Measurements from ENCODE around the gene SHOX. TPM values are rescaled to one million over a fixed set of nuclear protein-coding genes. Genes with fewer than 3 reads are reported as not detected.
"Not testable (repeated sequence)": the region's sequence is repeated elsewhere in the genome, so short reads cannot be mapped to it uniquely, and the experiment has no call there.

SHOX gene
- total RNA-seq, 1 donor from 2014 or later: not detected

DNA sequence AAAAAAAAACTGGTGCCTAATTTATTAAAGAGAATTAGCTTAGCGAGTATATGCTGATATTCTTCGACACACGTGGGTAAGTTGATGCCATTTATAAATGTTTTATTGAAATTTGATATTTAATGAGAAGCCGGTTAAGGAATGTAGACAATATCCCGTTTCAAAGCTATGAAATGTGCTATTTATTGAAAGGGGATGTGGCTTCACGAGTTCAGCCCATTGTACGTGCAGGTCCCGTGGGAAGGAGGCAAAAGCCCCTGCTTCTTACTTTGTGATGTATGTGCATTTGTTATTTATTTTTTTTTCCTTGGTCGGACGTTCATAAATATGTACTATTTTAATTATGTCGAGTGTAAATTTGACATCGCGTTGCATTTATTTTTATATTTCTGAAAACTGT lies 20.2 kb downstream of the SHOX start:
- no peaks in the 10 kb centered on the region for H3K9me3 ChIP-seq
- H3K27me3 ChIP-seq: no peaks in the 10 kb centered on the region
- intact Hi-C loops (cut with DNase I): no loop called here
- no peaks in the 10 kb centered on the region for H3K36me3 ChIP-seq
- no peak for DNase-seq (ENCODE audit: extremely low spot score in 2 of 2)
- H3K4me3 ChIP-seq: no peak overlapping the region
- no peak for TF ChIP-seq POLR2AphosphoS5 (IDR thresholded peaks at IDR 0.05; ENCODE audit: insufficient read depth in 1 of 2, low read depth in 1 of 2)
- TF ChIP-seq, protein P1, sequence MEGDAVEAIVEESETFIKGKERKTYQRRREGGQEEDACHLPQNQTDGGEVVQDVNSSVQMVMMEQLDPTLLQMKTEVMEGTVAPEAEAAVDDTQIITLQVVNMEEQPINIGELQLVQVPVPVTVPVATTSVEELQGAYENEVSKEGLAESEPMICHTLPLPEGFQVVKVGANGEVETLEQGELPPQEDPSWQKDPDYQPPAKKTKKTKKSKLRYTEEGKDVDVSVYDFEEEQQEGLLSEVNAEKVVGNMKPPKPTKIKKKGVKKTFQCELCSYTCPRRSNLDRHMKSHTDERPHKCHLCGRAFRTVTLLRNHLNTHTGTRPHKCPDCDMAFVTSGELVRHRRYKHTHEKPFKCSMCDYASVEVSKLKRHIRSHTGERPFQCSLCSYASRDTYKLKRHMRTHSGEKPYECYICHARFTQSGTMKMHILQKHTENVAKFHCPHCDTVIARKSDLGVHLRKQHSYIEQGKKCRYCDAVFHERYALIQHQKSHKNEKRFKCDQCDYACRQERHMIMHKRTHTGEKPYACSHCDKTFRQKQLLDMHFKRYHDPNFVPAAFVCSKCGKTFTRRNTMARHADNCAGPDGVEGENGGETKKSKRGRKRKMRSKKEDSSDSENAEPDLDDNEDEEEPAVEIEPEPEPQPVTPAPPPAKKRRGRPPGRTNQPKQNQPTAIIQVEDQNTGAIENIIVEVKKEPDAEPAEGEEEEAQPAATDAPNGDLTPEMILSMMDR (IDR thresholded peaks at IDR 0.05): no peak
- no peak for TF ChIP-seq POLR2A (IDR thresholded peaks at IDR 0.05)
- H3K4me1 ChIP-seq: no peaks in the 10 kb centered on the region
- no peak overlapping the region for H3K27ac ChIP-seq

DNA sequence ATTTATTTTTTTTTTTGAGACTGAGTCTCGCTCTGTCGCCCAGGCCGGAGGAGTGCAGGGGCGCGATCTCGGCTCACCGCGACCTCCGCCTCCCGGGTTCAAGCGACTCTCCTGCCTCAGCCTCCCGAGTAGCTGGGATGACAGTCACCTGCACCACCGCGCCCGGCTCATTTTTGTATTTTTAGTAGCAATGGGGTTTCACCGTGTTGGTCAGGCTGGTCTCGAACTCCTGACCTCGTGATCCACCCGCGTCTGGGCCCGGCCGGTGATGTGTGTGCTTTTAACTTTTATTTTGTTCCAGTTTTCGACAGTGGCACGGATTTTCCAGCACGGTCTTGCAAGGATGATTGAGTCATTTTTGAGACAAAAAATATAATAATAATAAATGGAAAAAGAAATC lies 21.3 kb downstream of the SHOX start:
- H3K4me3 ChIP-seq; H3K36me3 ChIP-seq; H3K27ac ChIP-seq; DNase-seq (ENCODE audit: extremely low spot score in 2 of 2); intact Hi-C loops (cut with DNase I); H3K9me3 ChIP-seq; H3K4me1 ChIP-seq; H3K27me3 ChIP-seq: not testable (repeated sequence)

DNA sequence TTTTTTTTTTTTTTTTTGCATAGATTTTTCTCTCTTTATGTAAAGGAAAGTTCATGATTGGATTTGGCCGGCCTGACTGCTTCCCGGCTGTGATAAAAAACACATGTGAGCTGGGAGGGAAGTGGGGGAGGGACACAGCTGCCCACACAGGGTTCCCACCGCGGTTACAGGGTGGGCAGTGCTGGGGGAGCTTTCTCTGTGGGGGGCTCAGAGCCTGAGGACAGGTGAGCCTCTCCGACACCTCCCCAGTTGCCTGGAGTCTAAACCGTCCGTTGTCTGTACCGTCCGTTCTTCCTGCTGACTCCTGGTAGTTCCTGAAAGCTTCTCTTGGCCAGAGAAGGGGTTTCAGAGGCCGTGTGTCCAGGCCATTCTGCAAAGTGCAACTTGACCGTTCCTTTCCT lies 21.8 kb downstream of the SHOX start:
- no peak for DNase-seq (ENCODE audit: extremely low spot score in 2 of 2)
- H3K4me1 ChIP-seq: no peaks in the 10 kb centered on the region
- no peaks in the 10 kb centered on the region for H3K9me3 ChIP-seq

DNA sequence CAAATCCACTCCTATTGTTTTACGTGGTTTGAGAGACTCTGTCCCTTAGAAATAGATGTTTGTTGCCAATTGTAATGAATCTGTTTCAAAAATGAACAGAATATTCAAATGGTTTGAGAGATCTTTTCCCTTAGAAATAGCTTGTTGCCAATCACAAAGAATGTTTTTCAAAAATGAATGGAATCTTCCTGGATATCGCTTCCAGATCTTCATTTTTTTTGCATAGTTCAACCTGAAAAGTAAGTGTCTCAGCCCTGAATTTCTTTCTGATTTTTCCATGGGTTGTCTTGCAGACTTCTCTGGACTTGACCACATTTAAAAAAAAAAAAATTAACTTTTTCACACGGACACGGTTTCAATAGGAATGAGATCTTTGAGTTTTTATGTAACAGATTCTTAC lies 22.7 kb downstream of the SHOX start:
- TF ChIP-seq, protein P1 (IDR thresholded peaks at IDR 0.05): no peak
- TF ChIP-seq POLR2AphosphoS5 (IDR thresholded peaks at IDR 0.05; ENCODE audit: insufficient read depth in 1 of 2, low read depth in 1 of 2) (no peak), POLR2A (IDR thresholded peaks at IDR 0.05) (no peak)
- intact Hi-C loops (cut with DNase I): no loop called here
- no peak overlapping the region for H3K4me3 ChIP-seq
- no peaks in the 10 kb centered on the region for H3K27me3 ChIP-seq
- no peaks in the 10 kb centered on the region for H3K36me3 ChIP-seq
- H3K27ac ChIP-seq: no peak overlapping the region
- no peak for DNase-seq (ENCODE audit: extremely low spot score in 2 of 2)
- H3K9me3 ChIP-seq: no peaks in the 10 kb centered on the region
- H3K4me1 ChIP-seq: no peaks in the 10 kb centered on the region

More for the DNA sequence above, 21.8 kb downstream of the SHOX start:
- Histone ChIP-seq H3K27ac (no peak overlapping the region), H3K27me3 (no peaks in the 10 kb centered on the region), H3K4me3 (no peak overlapping the region), H3K36me3 (no peaks in the 10 kb centered on the region)
- intact Hi-C loops (cut with DNase I): no loop called here
- TF ChIP-seq, protein P1 (IDR thresholded peaks at IDR 0.05): no peak
- TF ChIP-seq POLR2AphosphoS5 (IDR thresholded peaks at IDR 0.05; ENCODE audit: insufficient read depth in 1 of 2, low read depth in 1 of 2) (no peak), POLR2A (IDR thresholded peaks at IDR 0.05) (no peak)

DNA sequence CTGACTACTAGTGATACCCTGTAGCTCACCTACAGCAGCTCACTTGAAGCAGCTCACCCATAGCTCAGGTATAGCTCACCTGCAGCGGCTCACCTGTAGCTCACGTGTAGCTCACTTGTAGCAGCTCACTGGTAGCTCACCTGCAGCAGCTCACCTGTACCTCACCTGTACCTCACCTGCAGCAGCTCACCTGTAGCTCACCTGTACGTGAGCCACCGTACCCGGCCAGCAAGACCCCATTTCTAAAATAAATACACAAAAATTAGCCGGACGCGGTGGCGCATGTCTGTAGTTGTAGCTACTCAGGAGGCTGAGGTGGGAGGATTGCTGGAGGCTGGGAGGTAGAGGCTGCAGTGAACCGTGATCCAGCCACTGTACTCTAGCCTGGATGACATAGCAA lies 30.6 kb downstream of the SHOX start:
- Histone ChIP-seq H3K4me3 (no peak overlapping the region), H3K27ac (no peak overlapping the region), H3K36me3 (no peaks in the 10 kb centered on the region), H3K9me3 (no peaks in the 10 kb centered on the region), H3K27me3 (no peaks in the 10 kb centered on the region), H3K4me1 (no peaks in the 10 kb centered on the region)
- intact Hi-C loops (cut with DNase I): no loop called here
- TF ChIP-seq, protein P1 (IDR thresholded peaks at IDR 0.05): no peak
- TF ChIP-seq POLR2A (IDR thresholded peaks at IDR 0.05): no peak
- no peak for TF ChIP-seq POLR2AphosphoS5 (IDR thresholded peaks at IDR 0.05; ENCODE audit: insufficient read depth in 1 of 2, low read depth in 1 of 2)
- no peak for DNase-seq (ENCODE audit: extremely low spot score in 2 of 2)

DNA sequence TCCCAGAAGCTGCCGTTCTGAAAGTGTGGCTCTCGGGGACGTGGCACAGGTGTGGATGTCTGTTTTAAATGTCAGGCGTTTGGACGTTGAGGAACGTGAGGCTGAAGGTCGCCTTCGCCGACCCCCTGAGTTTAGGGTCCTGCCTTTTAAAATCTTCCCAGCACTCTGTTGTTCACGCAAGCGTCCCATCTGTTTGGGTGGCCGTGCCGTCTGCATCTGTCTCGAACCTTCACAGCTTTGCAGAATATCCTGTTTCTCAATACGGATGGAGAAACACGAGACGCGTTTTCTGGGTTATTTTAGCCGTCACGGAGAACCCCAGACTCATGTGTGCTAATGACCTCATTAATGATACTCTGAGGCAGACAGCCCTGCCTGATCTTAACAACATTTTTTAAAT lies 31.5 kb downstream of the SHOX start:
- no peaks in the 10 kb centered on the region for H3K27me3 ChIP-seq
- no peak overlapping the region for H3K4me3 ChIP-seq
- no peaks in the 10 kb centered on the region for H3K4me1 ChIP-seq
- no peaks in the 10 kb centered on the region for H3K36me3 ChIP-seq
- intact Hi-C loops (cut with DNase I): no loop called here
- DNase-seq (ENCODE audit: extremely low spot score in 2 of 2): no peak
- H3K9me3 ChIP-seq: no peaks in the 10 kb centered on the region
- no peak overlapping the region for H3K27ac ChIP-seq
- no peak for TF ChIP-seq POLR2A (IDR thresholded peaks at IDR 0.05)
- TF ChIP-seq, protein P1 (IDR thresholded peaks at IDR 0.05): no peak
